Measurements from ENCODE around the gene CLCN3.
"Not testable (repeated sequence)": the region's sequence is repeated elsewhere in the genome, so short reads cannot be mapped to it uniquely, and the experiment has no call there.

Gene CLCN3

GRCh38 chr4:169657470-169658107 is 37.2 kb downstream of the CLCN3 start:
- DNase-seq (ENCODE audit: low spot score): no peak

- no peak for DNase-seq (ENCODE audit: low spot score)
These were observed 37.8 kb downstream of the CLCN3 start for GRCh38 chr4:169658196-169658595.

- no peak for DNase-seq (ENCODE audit: low spot score)
These were observed 38.8 kb downstream of the CLCN3 start for GRCh38 chr4:169658975-169659715.

GRCh38 chr4:169659716-169660670 is 39.6 kb downstream of the CLCN3 start:
- DNase-seq (ENCODE audit: low spot score): peak; percentile 79

- no peak for DNase-seq (ENCODE audit: low spot score)
These were observed 40.6 kb downstream of the CLCN3 start for GRCh38 chr4:169660929-169661328.

- no peak for DNase-seq (ENCODE audit: low spot score)
These were observed 41.4 kb downstream of the CLCN3 start for GRCh38 chr4:169661761-169662160.

- no peak for DNase-seq (ENCODE audit: low spot score)
These were observed 41.8 kb downstream of the CLCN3 start for GRCh38 chr4:169662206-169662605.

GRCh38 chr4:169663402-169663801 is 43.0 kb downstream of the CLCN3 start:
- no peak for DNase-seq (ENCODE audit: low spot score)

- no peak for DNase-seq (ENCODE audit: low spot score)
These were observed 43.5 kb downstream of the CLCN3 start for GRCh38 chr4:169663831-169664230.

GRCh38 chr4:169664615-169665014 is 44.2 kb downstream of the CLCN3 start:
- DNase-seq (ENCODE audit: low spot score): no peak

- no peak for DNase-seq (ENCODE audit: low spot score)
These were observed 44.8 kb downstream of the CLCN3 start for GRCh38 chr4:169665046-169665737.

- no peak for DNase-seq (ENCODE audit: low spot score)
These were observed 47.8 kb downstream of the CLCN3 start for GRCh38 chr4:169668069-169668721.

GRCh38 chr4:169675825-169676224 is 55.4 kb downstream of the CLCN3 start:
- DNase-seq (ENCODE audit: low spot score): no peak

GRCh38 chr4:169677150-169677748 is 56.9 kb downstream of the CLCN3 start:
- no peak for DNase-seq (ENCODE audit: low spot score)

- DNase-seq (ENCODE audit: low spot score): not testable (repeated sequence)
These were observed 58.1 kb downstream of the CLCN3 start for GRCh38 chr4:169678486-169678885.

GRCh38 chr4:169678951-169679591 is 58.7 kb downstream of the CLCN3 start:
- not testable (repeated sequence) for DNase-seq (ENCODE audit: low spot score)

GRCh38 chr4:169682372-169683047 is 62.1 kb downstream of the CLCN3 start:
- DNase-seq (ENCODE audit: low spot score): no peak

- no peak for DNase-seq (ENCODE audit: low spot score)
These were observed 69.3 kb downstream of the CLCN3 start for GRCh38 chr4:169689681-169690080.

GRCh38 chr4:169690787-169691186 is 70.4 kb downstream of the CLCN3 start:
- DNase-seq (ENCODE audit: low spot score): no peak

GRCh38 chr4:169698331-169698730 is 78.0 kb downstream of the CLCN3 start:
- no peak for DNase-seq (ENCODE audit: low spot score)
